Measurements from ENCODE around the gene SLC22A12.

DNA sequence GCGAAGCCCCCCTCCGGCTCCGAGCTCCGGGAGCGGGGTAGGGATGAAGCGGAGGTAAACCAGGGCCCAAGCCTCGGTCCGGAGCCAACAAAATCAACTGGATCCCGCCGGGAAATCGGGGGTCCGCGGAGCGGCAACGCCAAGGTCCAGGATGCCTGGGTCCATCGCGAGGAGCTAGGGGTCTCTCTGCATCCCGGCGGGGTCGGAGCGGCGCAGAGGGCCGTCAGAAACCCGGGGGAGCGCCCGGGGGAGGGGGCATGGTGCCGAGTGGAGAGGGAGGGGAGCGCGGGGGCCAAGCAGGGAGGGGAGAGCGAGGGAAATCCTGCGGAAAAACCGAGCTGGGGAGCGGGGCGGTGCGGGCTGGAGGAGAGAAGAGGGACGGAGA, 51.8 kb downstream of the SLC22A12 start:
- TF ChIP-seq, protein P1, sequence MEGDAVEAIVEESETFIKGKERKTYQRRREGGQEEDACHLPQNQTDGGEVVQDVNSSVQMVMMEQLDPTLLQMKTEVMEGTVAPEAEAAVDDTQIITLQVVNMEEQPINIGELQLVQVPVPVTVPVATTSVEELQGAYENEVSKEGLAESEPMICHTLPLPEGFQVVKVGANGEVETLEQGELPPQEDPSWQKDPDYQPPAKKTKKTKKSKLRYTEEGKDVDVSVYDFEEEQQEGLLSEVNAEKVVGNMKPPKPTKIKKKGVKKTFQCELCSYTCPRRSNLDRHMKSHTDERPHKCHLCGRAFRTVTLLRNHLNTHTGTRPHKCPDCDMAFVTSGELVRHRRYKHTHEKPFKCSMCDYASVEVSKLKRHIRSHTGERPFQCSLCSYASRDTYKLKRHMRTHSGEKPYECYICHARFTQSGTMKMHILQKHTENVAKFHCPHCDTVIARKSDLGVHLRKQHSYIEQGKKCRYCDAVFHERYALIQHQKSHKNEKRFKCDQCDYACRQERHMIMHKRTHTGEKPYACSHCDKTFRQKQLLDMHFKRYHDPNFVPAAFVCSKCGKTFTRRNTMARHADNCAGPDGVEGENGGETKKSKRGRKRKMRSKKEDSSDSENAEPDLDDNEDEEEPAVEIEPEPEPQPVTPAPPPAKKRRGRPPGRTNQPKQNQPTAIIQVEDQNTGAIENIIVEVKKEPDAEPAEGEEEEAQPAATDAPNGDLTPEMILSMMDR (IDR thresholded peaks at IDR 0.05), result no peak
- TF ChIP-seq POLR2A (IDR thresholded peaks at IDR 0.05), result no peak
